ENCODE measurements around the gene NPC1.
A peak's percentile ranks its signal among the peaks of the same experiment; 100 is the strongest.

NPC1 gene

GRCh38 chr18:23609390-23610023, 23.2 kb upstream of the NPC1 start:
- no peaks in the 10 kb centered on the region for H3K36me3 ChIP-seq (ENCODE audit: insufficient read depth, low read length)
- H3K4me1 ChIP-seq (ENCODE audit: insufficient read depth, low read length): no peaks in the 10 kb centered on the region
- WGBS: 91% methylated on average over 5 of the region's 5 CpGs
- H3K27ac ChIP-seq (ENCODE audit: low read depth, low read length): no peak overlapping the region
- H3K9ac ChIP-seq (ENCODE audit: low read depth, low read length): no peak overlapping the region
- no peaks in the 10 kb centered on the region for H3K27me3 ChIP-seq (ENCODE audit: insufficient read depth, low read length)
- no peak overlapping the region for H3K4me3 ChIP-seq (ENCODE audit: low read length)
- H3K9me3 ChIP-seq (ENCODE audit: insufficient read depth, low read depth, low read length): no peaks in the 10 kb centered on the region

GRCh38 chr18:23608211-23608610, 21.9 kb upstream of the NPC1 start:
- H3K9ac ChIP-seq (ENCODE audit: low read depth, low read length): no peak overlapping the region
- no peaks in the 10 kb centered on the region for H3K27me3 ChIP-seq (ENCODE audit: insufficient read depth, low read length)
- 94% methylated on average over 2 of the region's 2 CpGs for WGBS
- H3K27ac ChIP-seq (ENCODE audit: low read depth, low read length): no peak overlapping the region
- H3K4me1 ChIP-seq (ENCODE audit: insufficient read depth, low read length): no peaks in the 10 kb centered on the region
- no peaks in the 10 kb centered on the region for H3K9me3 ChIP-seq (ENCODE audit: insufficient read depth, low read depth, low read length)
- no peak overlapping the region for H3K4me3 ChIP-seq (ENCODE audit: low read length)
- no peaks in the 10 kb centered on the region for H3K36me3 ChIP-seq (ENCODE audit: insufficient read depth, low read length)

GRCh38 chr18:23605941-23606340, 19.6 kb upstream of the NPC1 start:
- Histone ChIP-seq H3K36me3 (ENCODE audit: insufficient read depth, low read length) (no peaks in the 10 kb centered on the region), H3K4me1 (ENCODE audit: insufficient read depth, low read length) (no peaks in the 10 kb centered on the region), H3K27ac (ENCODE audit: low read depth, low read length) (no peak overlapping the region), H3K9me3 (ENCODE audit: insufficient read depth, low read depth, low read length) (no peaks in the 10 kb centered on the region), H3K9ac (ENCODE audit: low read depth, low read length) (no peak overlapping the region), H3K27me3 (ENCODE audit: insufficient read depth, low read length) (no peaks in the 10 kb centered on the region), H3K4me3 (ENCODE audit: low read length) (no peak overlapping the region)

GRCh38 chr18:23599809-23600208, 13.5 kb upstream of the NPC1 start:
- WGBS: 85% methylated on average over 1 of the region's 1 CpG

GRCh38 chr18:23596183-23596582, 9.9 kb upstream of the NPC1 start:
- no peaks in the 10 kb centered on the region for H3K27me3 ChIP-seq (ENCODE audit: insufficient read depth, low read length)
- no peaks in the 10 kb centered on the region for H3K9me3 ChIP-seq (ENCODE audit: insufficient read depth, low read depth, low read length)
- no peaks in the 10 kb centered on the region for H3K4me1 ChIP-seq (ENCODE audit: insufficient read depth, low read length)
- H3K27ac ChIP-seq (ENCODE audit: low read depth, low read length): no peak overlapping the region
- H3K9ac ChIP-seq (ENCODE audit: low read depth, low read length): no peak overlapping the region
- WGBS: 88% methylated on average over 7 of the region's 7 CpGs
- no peaks in the 10 kb centered on the region for H3K36me3 ChIP-seq (ENCODE audit: insufficient read depth, low read length)
- H3K4me3 ChIP-seq (ENCODE audit: low read length): no peak overlapping the region

More at GRCh38 chr18:23599809-23600208, 13.5 kb upstream of the NPC1 start:
- no peaks in the 10 kb centered on the region for H3K27me3 ChIP-seq (ENCODE audit: insufficient read depth, low read length)
- no peak overlapping the region for H3K4me3 ChIP-seq (ENCODE audit: low read length)
- no peaks in the 10 kb centered on the region for H3K36me3 ChIP-seq (ENCODE audit: insufficient read depth, low read length)
- no peaks in the 10 kb centered on the region for H3K4me1 ChIP-seq (ENCODE audit: insufficient read depth, low read length)
- no peak overlapping the region for H3K9ac ChIP-seq (ENCODE audit: low read depth, low read length)
- H3K27ac ChIP-seq (ENCODE audit: low read depth, low read length): no peak overlapping the region
- H3K9me3 ChIP-seq (ENCODE audit: insufficient read depth, low read depth, low read length): no peaks in the 10 kb centered on the region

- Histone ChIP-seq H3K9me3 (ENCODE audit: insufficient read depth, low read depth, low read length) (no peaks in the 10 kb centered on the region), H3K36me3 (ENCODE audit: insufficient read depth, low read length) (no peaks in the 10 kb centered on the region), H3K27me3 (ENCODE audit: insufficient read depth, low read length) (no peaks in the 10 kb centered on the region), H3K4me3 (ENCODE audit: low read length) (no peak overlapping the region), H3K9ac (ENCODE audit: low read depth, low read length) (no peak overlapping the region), H3K4me1 (ENCODE audit: insufficient read depth, low read length) (no peaks in the 10 kb centered on the region), H3K27ac (ENCODE audit: low read depth, low read length) (no peak overlapping the region)
- 84% methylated on average over 5 of the region's 7 CpGs for WGBS
Observed at GRCh38 chr18:23595591-23595990, 9.3 kb upstream of the NPC1 start.

- Histone ChIP-seq H3K9me3 (ENCODE audit: insufficient read depth, low read depth, low read length) (no peaks in the 10 kb centered on the region), H3K27ac (ENCODE audit: low read depth, low read length) (no peak overlapping the region), H3K36me3 (ENCODE audit: insufficient read depth, low read length) (no peaks in the 10 kb centered on the region), H3K9ac (ENCODE audit: low read depth, low read length) (no peak overlapping the region), H3K27me3 (ENCODE audit: insufficient read depth, low read length) (no peaks in the 10 kb centered on the region), H3K4me1 (ENCODE audit: insufficient read depth, low read length) (no peaks in the 10 kb centered on the region), H3K4me3 (ENCODE audit: low read length) (no peak overlapping the region)
- WGBS: 94% methylated on average over 2 of the region's 2 CpGs
Observed at GRCh38 chr18:23593720-23594119, 7.4 kb upstream of the NPC1 start.

GRCh38 chr18:23592911-23593310, 6.6 kb upstream of the NPC1 start:
- H3K9ac ChIP-seq (ENCODE audit: low read depth, low read length): no peak overlapping the region

GRCh38 chr18:23591011-23591410, 4.7 kb upstream of the NPC1 start:
- Histone ChIP-seq H3K4me1 (ENCODE audit: insufficient read depth, low read length) (0 out of 2 replicates have a peak, but pooled peaks cover 3% of the 10 kb centered on the region), H3K36me3 (ENCODE audit: insufficient read depth, low read length) (no peaks in the 10 kb centered on the region), H3K4me3 (ENCODE audit: low read length) (no peak overlapping the region), H3K9me3 (ENCODE audit: insufficient read depth, low read depth, low read length) (no peaks in the 10 kb centered on the region), H3K27me3 (ENCODE audit: insufficient read depth, low read length) (peaks cover 7% of the 10 kb centered on the region; the same call in 1 of the 2 replicates), H3K9ac (ENCODE audit: low read depth, low read length) (no peak overlapping the region), H3K27ac (ENCODE audit: low read depth, low read length) (no peak overlapping the region)
- 0% methylated on average over 1 of the region's 1 CpG for WGBS

More at GRCh38 chr18:23592911-23593310, 6.6 kb upstream of the NPC1 start:
- Histone ChIP-seq H3K9me3 (ENCODE audit: insufficient read depth, low read depth, low read length) (no peaks in the 10 kb centered on the region), H3K4me1 (ENCODE audit: insufficient read depth, low read length) (0 out of 2 replicates have a peak, but pooled peaks cover 3% of the 10 kb centered on the region), H3K27ac (ENCODE audit: low read depth, low read length) (no peak overlapping the region), H3K36me3 (ENCODE audit: insufficient read depth, low read length) (no peaks in the 10 kb centered on the region), H3K27me3 (ENCODE audit: insufficient read depth, low read length) (peaks cover 3% of the 10 kb centered on the region; the same call in 1 of the 2 replicates), H3K4me3 (ENCODE audit: low read length) (no peak overlapping the region)
- 96% methylated on average over 2 of the region's 2 CpGs for WGBS

GRCh38 chr18:23588836-23589560, 2.7 kb upstream of the NPC1 start:
- WGBS: 84% methylated on average over 11 of the region's 11 CpGs
- H3K27me3 ChIP-seq (ENCODE audit: insufficient read depth, low read length): peaks cover 7% of the 10 kb centered on the region; the same call in 1 of the 2 replicates
- H3K36me3 ChIP-seq (ENCODE audit: insufficient read depth, low read length): no peaks in the 10 kb centered on the region
- H3K9me3 ChIP-seq (ENCODE audit: insufficient read depth, low read depth, low read length): no peaks in the 10 kb centered on the region
- H3K4me3 ChIP-seq (ENCODE audit: low read length): no peak overlapping the region
- H3K4me1 ChIP-seq (ENCODE audit: insufficient read depth, low read length): peaks cover 8% of the 10 kb centered on the region; the same call in 1 of the 2 replicates
- no peak overlapping the region for H3K27ac ChIP-seq (ENCODE audit: low read depth, low read length)
- H3K9ac ChIP-seq (ENCODE audit: low read depth, low read length): no peak overlapping the region

GRCh38 chr18:23587220-23587642, 925 bp upstream of the NPC1 start:
- no peak overlapping the region for H3K9ac ChIP-seq (ENCODE audit: low read depth, low read length)
- no peak overlapping the region for H3K27ac ChIP-seq (ENCODE audit: low read depth, low read length)
- H3K4me3 ChIP-seq (ENCODE audit: low read length): peak overlapping the region; percentile 95
- 70% methylated on average over 6 of the region's 7 CpGs for WGBS
- H3K27me3 ChIP-seq (ENCODE audit: insufficient read depth, low read length): peaks cover 7% of the 10 kb centered on the region; the same call in 1 of the 2 replicates
- peaks cover 11% of the 10 kb centered on the region; the same call in 1 of the 2 replicates for H3K4me1 ChIP-seq (ENCODE audit: insufficient read depth, low read length)
- H3K36me3 ChIP-seq (ENCODE audit: insufficient read depth, low read length): no peaks in the 10 kb centered on the region
- H3K9me3 ChIP-seq (ENCODE audit: insufficient read depth, low read depth, low read length): no peaks in the 10 kb centered on the region

Measured in HUES64 (cell line).